ENCODE measurements around the gene CBLN3. TPM values are rescaled to one million over a fixed set of nuclear protein-coding genes. Genes with fewer than 3 reads are reported as not detected.
A peak's percentile ranks its signal among the peaks of the same experiment; 100 is the strongest.

Gene CBLN3
- total and polyA plus RNA-seq, 2 experiments from 2014 or later: 2.4 to 5.6 TPM

GRCh38 chr14:24418492-24418873, 11.0 kb downstream of the CBLN3 start:
- Histone ChIP-seq H3K4me3 (no peak overlapping the region), H3K4me2 (ENCODE audit: unreplicated experiment) (no peak overlapping the region), H3K9ac (no peak overlapping the region), H3K27ac (no peak overlapping the region), H3K4me1 (ENCODE audit: insufficient read depth) (no peaks in the 10 kb centered on the region), H3K36me3 (ENCODE audit: low read depth) (no peaks in the 10 kb centered on the region), H4K20me1 (ENCODE audit: insufficient read depth) (no peaks in the 10 kb centered on the region), H3K9me3 (ENCODE audit: low read depth) (no peaks in the 10 kb centered on the region), H2AFZ (no peak overlapping the region), H3K9me2 (ENCODE audit: insufficient read depth) (no peaks in the 10 kb centered on the region), H3F3A (ENCODE audit: insufficient read depth) (no peaks in the 10 kb centered on the region), H3K27me3 (replicated peaks; ENCODE audit: insufficient read depth) (no peaks in the 10 kb centered on the region), H3K79me2 (ENCODE audit: insufficient read depth) (no peaks in the 10 kb centered on the region)
- TF ChIP-seq EZH2 (IDR thresholded peaks at IDR 0.05; ENCODE audit: insufficient read depth, poor library complexity, severe bottlenecking): no peak
- TF ChIP-seq EZH2phosphoT487 (IDR thresholded peaks at IDR 0.05; ENCODE audit: insufficient read depth, low read depth): no peak
- in situ Hi-C loops (cut with MboI): no loop called here
- peak; percentile 67 for DNase-seq
- 51 to 53% methylated on average over 6 of the region's 6 CpGs for WGBS, 2 experiments (ENCODE audit: low coverage in 1 of 2, low lambda C conversion rate in 2 of 2, missing lambda C conversion rate in 2 of 2)

DNA sequence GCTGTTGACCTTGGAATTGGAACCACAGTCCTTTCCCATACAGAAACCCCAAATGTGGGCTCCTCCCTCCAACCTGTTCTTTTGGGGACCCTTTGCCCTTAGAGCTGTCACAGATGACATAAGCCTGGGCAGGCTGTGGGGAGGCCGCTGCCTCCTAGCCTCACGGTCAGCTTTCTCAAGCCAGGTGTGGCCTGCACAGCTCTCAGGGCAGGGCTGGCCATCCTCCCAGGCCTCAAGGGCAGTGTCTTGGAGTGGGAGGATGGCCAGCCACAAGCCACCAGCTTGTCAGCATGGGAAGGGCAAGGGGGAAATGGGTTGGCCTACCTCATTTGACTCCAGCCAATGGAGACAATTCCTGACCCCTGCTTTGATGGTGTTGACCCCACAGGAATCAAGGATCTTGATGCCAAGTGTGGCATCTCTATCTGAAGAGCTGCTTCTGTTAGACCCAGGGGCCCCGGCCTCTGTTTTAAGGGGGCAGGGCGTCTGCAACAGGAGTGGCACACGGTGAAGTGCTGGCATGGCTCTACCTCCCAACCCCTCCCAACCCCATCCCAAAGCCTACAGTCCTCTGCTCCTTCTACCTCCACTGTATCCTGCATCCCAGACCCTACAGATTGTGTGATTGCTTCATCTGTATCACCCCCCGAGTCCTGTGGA, 11.5 kb downstream of the CBLN3 start:
- Histone ChIP-seq H3K79me2 (ENCODE audit: insufficient read depth) (no peaks in the 10 kb centered on the region), H3K27ac (no peak overlapping the region), H3K9me3 (ENCODE audit: low read depth) (no peaks in the 10 kb centered on the region), H3F3A (ENCODE audit: insufficient read depth) (no peaks in the 10 kb centered on the region), H3K9me2 (ENCODE audit: insufficient read depth) (no peaks in the 10 kb centered on the region), H2AFZ (no peak overlapping the region), H4K20me1 (ENCODE audit: insufficient read depth) (no peaks in the 10 kb centered on the region), H3K4me3 (no peak overlapping the region), H3K36me3 (ENCODE audit: low read depth) (no peaks in the 10 kb centered on the region), H3K4me2 (ENCODE audit: unreplicated experiment) (no peak overlapping the region), H3K9ac (no peak overlapping the region), H3K27me3 (replicated peaks; ENCODE audit: insufficient read depth) (no peaks in the 10 kb centered on the region), H3K4me1 (ENCODE audit: insufficient read depth) (no peaks in the 10 kb centered on the region)
- 55 to 58% methylated on average over 6 of the region's 6 CpGs for WGBS, 2 experiments (ENCODE audit: low coverage in 1 of 2, low lambda C conversion rate in 2 of 2, missing lambda C conversion rate in 2 of 2)
- no peak for DNase-seq
- in situ Hi-C loops (cut with MboI): no loop called here
- no peak for TF ChIP-seq EZH2phosphoT487 (IDR thresholded peaks at IDR 0.05; ENCODE audit: insufficient read depth, low read depth)
- no peak for TF ChIP-seq EZH2 (IDR thresholded peaks at IDR 0.05; ENCODE audit: insufficient read depth, poor library complexity, severe bottlenecking)

GRCh38 chr14:24416932-24417619, 12.4 kb downstream of the CBLN3 start:
- H3K27ac ChIP-seq: no peak overlapping the region
- no peaks in the 10 kb centered on the region for H4K20me1 ChIP-seq (ENCODE audit: insufficient read depth)
- no peaks in the 10 kb centered on the region for H3K9me2 ChIP-seq (ENCODE audit: insufficient read depth)
- no peaks in the 10 kb centered on the region for H3F3A ChIP-seq (ENCODE audit: insufficient read depth)
- H2AFZ ChIP-seq: no peak overlapping the region
- H3K79me2 ChIP-seq (ENCODE audit: insufficient read depth): no peaks in the 10 kb centered on the region
- no peak overlapping the region for H3K9ac ChIP-seq
- no peaks in the 10 kb centered on the region for H3K4me1 ChIP-seq (ENCODE audit: insufficient read depth)
- in situ Hi-C loops (cut with MboI): no loop called here
- no peaks in the 10 kb centered on the region for H3K9me3 ChIP-seq (ENCODE audit: low read depth)
- no peaks in the 10 kb centered on the region for H3K27me3 ChIP-seq (replicated peaks; ENCODE audit: insufficient read depth)
- no peak overlapping the region for H3K4me2 ChIP-seq (ENCODE audit: unreplicated experiment)
- 59 to 60% methylated on average over 16 of the region's 16 CpGs for WGBS, 2 experiments (ENCODE audit: low coverage in 1 of 2, low lambda C conversion rate in 2 of 2, missing lambda C conversion rate in 2 of 2)
- no peak for TF ChIP-seq EZH2 (IDR thresholded peaks at IDR 0.05; ENCODE audit: insufficient read depth, poor library complexity, severe bottlenecking)
- no peak for TF ChIP-seq EZH2phosphoT487 (IDR thresholded peaks at IDR 0.05; ENCODE audit: insufficient read depth, low read depth)
- no peaks in the 10 kb centered on the region for H3K36me3 ChIP-seq (ENCODE audit: low read depth)
- no peak overlapping the region for H3K4me3 ChIP-seq
- DNase-seq: no peak

GRCh38 chr14:24416254-24416931, 13.1 kb downstream of the CBLN3 start:
- H3K4me1 ChIP-seq (ENCODE audit: insufficient read depth): no peaks in the 10 kb centered on the region
- no peaks in the 10 kb centered on the region for H4K20me1 ChIP-seq (ENCODE audit: insufficient read depth)
- no peak overlapping the region for H2AFZ ChIP-seq
- no peaks in the 10 kb centered on the region for H3K9me2 ChIP-seq (ENCODE audit: insufficient read depth)
- in situ Hi-C loops (cut with MboI): no loop called here
- H3F3A ChIP-seq (ENCODE audit: insufficient read depth): no peaks in the 10 kb centered on the region
- DNase-seq: no peak
- no peaks in the 10 kb centered on the region for H3K79me2 ChIP-seq (ENCODE audit: insufficient read depth)
- H3K9me3 ChIP-seq (ENCODE audit: low read depth): no peaks in the 10 kb centered on the region
- no peak overlapping the region for H3K4me2 ChIP-seq (ENCODE audit: unreplicated experiment)
- H3K27ac ChIP-seq: no peak overlapping the region
- 51 to 59% methylated on average over 19 of the region's 19 CpGs for WGBS, 2 experiments (ENCODE audit: low coverage in 1 of 2, low lambda C conversion rate in 2 of 2, missing lambda C conversion rate in 2 of 2)
- H3K36me3 ChIP-seq (ENCODE audit: low read depth): no peaks in the 10 kb centered on the region
- H3K9ac ChIP-seq: no peak overlapping the region
- H3K27me3 ChIP-seq (replicated peaks; ENCODE audit: insufficient read depth): no peaks in the 10 kb centered on the region
- no peak overlapping the region for H3K4me3 ChIP-seq
- TF ChIP-seq EZH2phosphoT487 (IDR thresholded peaks at IDR 0.05; ENCODE audit: insufficient read depth, low read depth) (no peak), EZH2 (IDR thresholded peaks at IDR 0.05; ENCODE audit: insufficient read depth, poor library complexity, severe bottlenecking) (no peak)

All from GM23248 (cell line).